NB4 (cell line): ENCODE data around the gene HLA-C.

ENCODE experiments used
- DNase-seq: peaks from one replicate; pipeline ENCODE4 v3.0.0; 2010; ENCODE audit warnings: low read depth
- H3K4me3 ChIP-seq: one replicate; pipeline ENCODE4 v1.5.1; 2011; ENCODE audit warnings: mild to moderate bottlenecking, low read depth, low read length, moderate library complexity
- MAX ChIP-seq: IDR thresholded peaks from 2 replicates; pipeline ENCODE4 v1.6.1; 2011; ENCODE audit warnings: low read depth, low read length
- MYC ChIP-seq: IDR thresholded peaks from 2 replicates; pipeline ENCODE4 v1.6.1; 2011; ENCODE audit warnings: low read depth, low read length
- POLR2A ChIP-seq: IDR thresholded peaks from 2 replicates; pipeline ENCODE4 v1.6.1; 2011; ENCODE audit warnings: mild to moderate bottlenecking; ENCODE audit not compliant: insufficient read length; ENCODE audit errors: extremely low read depth
- TF ChIP-seq, protein P1 (sequence below): IDR thresholded peaks from one replicate; pipeline ENCODE4 v1.5.1; 2012; ENCODE audit warnings: low read depth, low read length

HLA-C gene

DNA sequence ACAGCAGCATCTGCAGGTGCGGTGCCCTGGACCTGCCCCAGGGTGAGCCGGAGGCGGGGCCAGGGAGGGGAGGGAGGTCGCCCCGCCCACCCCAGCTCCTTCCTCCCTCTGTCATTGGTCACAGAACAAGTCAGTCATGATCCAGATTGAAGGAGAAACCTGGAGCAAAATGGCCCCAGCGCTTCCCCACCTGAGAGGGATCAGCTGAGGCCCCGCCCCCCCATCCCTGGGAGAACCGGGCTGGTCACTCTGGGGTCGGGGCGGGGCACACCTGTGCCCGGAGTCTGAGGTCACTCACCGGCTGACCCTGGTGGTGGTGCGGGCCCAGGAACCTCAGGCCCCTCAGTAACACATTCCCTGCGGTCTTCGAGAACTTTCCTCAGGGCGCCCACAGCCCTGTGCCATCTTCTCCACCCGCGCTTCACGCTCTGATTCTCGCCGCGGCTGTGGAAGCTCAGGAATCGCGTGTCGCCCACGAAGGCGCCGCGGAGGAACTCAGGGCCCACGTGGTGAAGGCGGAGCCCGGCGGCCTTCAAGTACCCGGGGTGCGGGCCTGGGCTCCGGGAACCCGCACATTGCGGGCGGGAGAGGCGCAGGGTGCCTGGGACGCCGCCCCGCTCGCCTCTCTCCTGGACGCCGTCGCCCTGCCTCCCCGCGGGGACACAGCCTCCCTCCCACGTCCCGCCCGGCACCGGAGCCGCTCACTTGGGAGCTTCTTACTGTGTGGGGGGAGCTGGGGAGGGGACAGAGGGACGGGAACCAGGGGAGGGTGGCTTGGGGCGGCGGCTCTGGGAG is 36.4 kb upstream of the HLA-C start:
- no peak overlapping the region for H3K4me3 ChIP-seq
- no peak for DNase-seq
- TF ChIP-seq MAX (no peak), MYC (no peak), POLR2A (no peak)
- TF ChIP-seq, protein P1, sequence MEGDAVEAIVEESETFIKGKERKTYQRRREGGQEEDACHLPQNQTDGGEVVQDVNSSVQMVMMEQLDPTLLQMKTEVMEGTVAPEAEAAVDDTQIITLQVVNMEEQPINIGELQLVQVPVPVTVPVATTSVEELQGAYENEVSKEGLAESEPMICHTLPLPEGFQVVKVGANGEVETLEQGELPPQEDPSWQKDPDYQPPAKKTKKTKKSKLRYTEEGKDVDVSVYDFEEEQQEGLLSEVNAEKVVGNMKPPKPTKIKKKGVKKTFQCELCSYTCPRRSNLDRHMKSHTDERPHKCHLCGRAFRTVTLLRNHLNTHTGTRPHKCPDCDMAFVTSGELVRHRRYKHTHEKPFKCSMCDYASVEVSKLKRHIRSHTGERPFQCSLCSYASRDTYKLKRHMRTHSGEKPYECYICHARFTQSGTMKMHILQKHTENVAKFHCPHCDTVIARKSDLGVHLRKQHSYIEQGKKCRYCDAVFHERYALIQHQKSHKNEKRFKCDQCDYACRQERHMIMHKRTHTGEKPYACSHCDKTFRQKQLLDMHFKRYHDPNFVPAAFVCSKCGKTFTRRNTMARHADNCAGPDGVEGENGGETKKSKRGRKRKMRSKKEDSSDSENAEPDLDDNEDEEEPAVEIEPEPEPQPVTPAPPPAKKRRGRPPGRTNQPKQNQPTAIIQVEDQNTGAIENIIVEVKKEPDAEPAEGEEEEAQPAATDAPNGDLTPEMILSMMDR, result no peak

- TF ChIP-seq, protein P1, result no peak
- TF ChIP-seq POLR2A, result no peak
- no peak for DNase-seq
- no peak overlapping the region for H3K4me3 ChIP-seq
These were observed 35.8 kb upstream of the HLA-C start for GRCh38 chr6:31307669-31308049.

DNA sequence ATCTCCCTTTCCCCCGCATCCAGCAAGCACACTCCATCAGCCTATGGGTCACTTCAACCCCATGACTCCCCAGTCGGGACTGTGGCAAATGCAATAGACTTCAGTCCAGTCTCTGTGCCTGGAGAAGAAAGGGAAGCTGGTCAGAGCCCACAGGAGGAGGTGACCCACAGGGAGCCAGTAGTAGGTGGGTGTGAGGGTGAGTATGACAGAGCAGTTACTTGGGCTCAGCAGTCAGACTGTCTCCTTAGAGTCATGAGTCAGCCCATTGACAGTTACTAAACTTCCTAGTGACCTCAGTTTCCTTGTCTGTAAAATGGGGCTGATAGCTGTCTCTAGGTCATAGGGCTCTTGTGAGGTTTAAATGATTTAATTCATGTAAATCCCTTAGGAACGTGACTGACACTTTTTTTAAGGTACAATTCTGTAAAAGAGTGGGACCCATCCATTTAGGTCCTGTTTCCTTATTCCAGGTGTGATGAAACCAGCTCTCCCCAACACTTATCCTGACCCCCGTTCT is 33.9 kb upstream of the HLA-C start:
- DNase-seq, result peak; percentile 37
- TF ChIP-seq POLR2A, result no peak
- TF ChIP-seq, protein P1, result no peak
- TF ChIP-seq MAX, result no peak
- no peak for TF ChIP-seq MYC
- H3K4me3 ChIP-seq, result no peak overlapping the region

DNA sequence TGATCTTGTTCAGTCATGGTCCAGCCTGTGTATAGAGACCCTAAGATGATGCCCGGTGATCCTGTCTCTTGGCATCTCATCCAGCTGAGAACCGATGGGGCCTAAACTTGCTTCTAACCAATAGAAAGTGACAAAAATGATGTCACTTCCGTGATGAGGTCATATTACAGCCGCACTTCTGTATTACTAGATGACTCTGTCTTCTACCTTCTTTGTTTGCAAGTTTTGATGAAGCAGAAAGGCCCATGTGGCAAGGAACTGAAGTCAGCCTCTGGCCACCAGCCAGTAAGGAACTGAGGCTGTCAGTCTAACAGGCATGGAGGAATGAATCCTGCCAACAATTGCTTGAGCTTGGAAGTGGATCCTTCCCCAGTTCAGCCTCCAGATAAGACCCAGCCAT is 32.8 kb upstream of the HLA-C start:
- no peak for TF ChIP-seq MAX
- no peak for TF ChIP-seq MYC
- TF ChIP-seq, protein P1, result no peak
- TF ChIP-seq POLR2A, result no peak
- peak; percentile 20 for DNase-seq
- no peak overlapping the region for H3K4me3 ChIP-seq

DNA sequence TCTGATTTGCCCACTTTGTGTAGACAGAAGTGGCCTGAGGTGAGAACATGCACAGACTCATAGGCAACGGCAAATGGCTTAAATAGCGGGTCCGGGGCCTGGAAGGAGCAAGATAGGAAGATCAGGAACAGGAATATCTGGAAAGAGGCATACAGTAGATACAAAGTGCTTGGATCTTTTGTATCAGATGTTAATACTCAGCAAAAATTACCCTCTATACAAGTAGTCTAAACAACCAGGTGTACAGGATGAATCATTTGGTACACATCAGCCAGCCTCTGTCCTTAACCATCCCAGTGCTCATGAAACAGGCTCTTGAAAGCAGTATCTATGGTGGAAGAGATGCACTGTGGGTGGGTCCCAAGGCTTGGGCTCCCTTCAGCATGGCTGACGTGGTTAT is 28.9 kb upstream of the HLA-C start:
- TF ChIP-seq MYC (no peak), POLR2A (no peak), MAX (no peak)
- TF ChIP-seq, protein P1, result no peak

DNA sequence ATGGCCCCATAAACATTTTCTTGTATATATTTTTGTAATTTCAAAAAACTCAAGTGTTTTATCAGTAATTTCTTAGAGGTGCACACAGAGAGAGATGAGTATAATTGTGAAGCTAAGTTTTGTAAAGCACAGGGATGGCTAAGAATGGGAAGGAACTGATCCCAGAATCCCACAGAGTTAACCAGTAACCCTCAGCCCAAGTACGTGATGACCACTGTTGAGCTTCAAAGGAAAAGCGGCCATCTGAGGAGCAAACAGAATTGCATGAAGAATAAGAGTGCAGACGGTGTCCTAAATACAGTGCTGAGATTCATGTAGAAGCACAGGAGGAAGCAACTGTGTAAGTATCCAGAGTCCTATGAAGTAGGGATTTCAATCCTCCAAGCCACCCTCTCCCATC is 28.1 kb upstream of the HLA-C start:
- DNase-seq, result no peak
- H3K4me3 ChIP-seq, result no peak overlapping the region
- no peak for TF ChIP-seq POLR2A

More for the DNA sequence above, 28.9 kb upstream of the HLA-C start:
- no peak overlapping the region for H3K4me3 ChIP-seq
- no peak for DNase-seq
